Spleen (tissue), 11 donors: ENCODE results near the gene EVL. TPM values are rescaled to one million over a fixed set of nuclear protein-coding genes. Genes with fewer than 3 reads are reported as not detected.

Experiments used
- DNase-seq: peaks from one replicate; pipeline ENCODE4 v3.0.0-alpha.2; 2020
- H3K27ac ChIP-seq, 8 donors: fragments of 200-600 bp; sonication (generic) in 7 of 8; 1 replicate in 4 of 8; 2 replicates in 4 of 8; pipeline versions ENCODE4 v1.5.0 to v1.8.0; 2016 to 2021; ENCODE audit warnings: inconsistent platforms in 4 of 8, mild to moderate bottlenecking in 4 of 8, moderate library complexity in 1 of 8
- H3K27me3 ChIP-seq, 7 donors: fragments of 200-600 bp; sonication (generic) in 6 of 7; replicated peaks in 1 of 7; 1 replicate in 4 of 7; 2 replicates in 3 of 7; pipeline versions ENCODE4 v1.5.0 to v1.8.0; 2016 to 2021; ENCODE audit warnings: inconsistent platforms in 3 of 7, mild to moderate bottlenecking in 1 of 7
- H3K36me3 ChIP-seq, 6 donors: fragments of 200-600 bp; sonication (generic) in 5 of 6; 1 replicate in 4 of 6; 2 replicates in 2 of 6; pipeline versions ENCODE4 v1.5.0 to v1.8.0; 2016 to 2021; ENCODE audit warnings: inconsistent platforms in 2 of 6
- H3K4me1 ChIP-seq, 6 donors: fragments of 200-600 bp; sonication (generic) in 5 of 6; 1 replicate in 3 of 6; 2 replicates in 3 of 6; pipeline versions ENCODE4 v1.5.0 to v1.8.0; 2016 to 2021; ENCODE audit warnings: inconsistent platforms in 3 of 6
- H3K4me3 ChIP-seq, 8 donors: fragments of 200-600 bp; sonication (generic) in 7 of 8; 1 replicate in 4 of 8; 2 replicates in 4 of 8; pipeline versions ENCODE4 v1.5.0 to v1.8.0; 2016 to 2021; ENCODE audit warnings: inconsistent platforms in 4 of 8, mild to moderate bottlenecking in 4 of 8, moderate library complexity in 2 of 8
- H3K9me3 ChIP-seq, 8 donors: fragments of 200-600 bp; sonication (generic) in 7 of 8; 1 replicate in 4 of 8; 2 replicates in 4 of 8; pipeline versions ENCODE4 v1.5.0 to v1.8.0; 2016 to 2021; ENCODE audit warnings: inconsistent platforms in 4 of 8
- POLR2A ChIP-seq, 3 donors: fragments of 450-650 bp; IDR thresholded peaks; one replicate each; pipeline ENCODE4 v1.5.1; 2017; ENCODE audit warnings: antibody characterized with exemption in 3 of 3, mild to moderate bottlenecking in 1 of 3
- POLR2AphosphoS5 ChIP-seq, 3 donors: sonication (generic); formaldehyde crosslinking; IDR thresholded peaks; one replicate each; pipeline ENCODE4 v1.5.1; 2017; ENCODE audit warnings: antibody characterized with exemption in 3 of 3
- WGBS, 5 donors: extraction: QIAGEN DNeasy Blood & Tissue Kit in 3 of 5; methylation state at CpG; one replicate each; pipeline versions ENCODE4 v1.1.5 to v1.1.7; 2013 to 2018; 5-methylcytosine and 5-hydroxymethylcytosine counted together
- intact Hi-C: fragments of 100-400 bp; cut with DNase I; formaldehyde crosslinking; loops from one replicate; pipeline ENCODE4 v1.15.0; 2023; ENCODE audit warnings: low total_unique reads
- polyA plus RNA-seq, 3 donors: library from polyadenylated mRNA; stranded (reverse); fragments of 200-250 nt; gene quantifications; one replicate each; pipeline ENCODE4 v1.2.1, GENCODE V29; 2013
- total RNA-seq, 7 donors: library from RNA; depleted of rRNA in 3 of 7; stranded (reverse); fragments of >200 nt in 3 of 7; fragmentation: NEBNext Ultra II Directional in 4 of 7; extraction: Animal tissue kit (Norgen Biotek cat#: 25700) in 4 of 7; gene quantifications; one replicate each; pipeline versions ENCODE4 v1.1.0 to v1.2.1, GENCODE V29; 2016 to 2021
- TF ChIP-seq, protein P1 (sequence below), 11 experiments: fragments of 200-600 bp in 7 of 11; fragments of 450-650 bp in 4 of 11; sonication (generic) in 4 of 11; IDR thresholded peaks in 8 of 11; conservative IDR thresholded peaks in 3 of 11; 1 replicate in 7 of 11; 2 replicates in 4 of 11; pipeline versions ENCODE4 v1.4.0 to v1.8.0; 2016 to 2021; ENCODE audit warnings: antibody characterized with exemption in 11 of 11, inconsistent platforms in 4 of 11, mild to moderate bottlenecking in 1 of 11
- donor health status: healthy with polysubstance abuse.
- donor health status: DM: no; HTN: no; CAD: no; lungs with moderate emphysema.
- donor health status: DM: no; HTN: no; CAD: no.
- donor health status: Bipolar disorder and iron deficiency.
- donor health status: healthy.
- donor health status: DM: no; HTN: no; CAD: no.
- donor health status: DM: yes; HTN: yes; CAD: no.

EVL gene
- total and polyA plus RNA-seq, 10 donors = 169 to 336 (median 271) TPM

DNA sequence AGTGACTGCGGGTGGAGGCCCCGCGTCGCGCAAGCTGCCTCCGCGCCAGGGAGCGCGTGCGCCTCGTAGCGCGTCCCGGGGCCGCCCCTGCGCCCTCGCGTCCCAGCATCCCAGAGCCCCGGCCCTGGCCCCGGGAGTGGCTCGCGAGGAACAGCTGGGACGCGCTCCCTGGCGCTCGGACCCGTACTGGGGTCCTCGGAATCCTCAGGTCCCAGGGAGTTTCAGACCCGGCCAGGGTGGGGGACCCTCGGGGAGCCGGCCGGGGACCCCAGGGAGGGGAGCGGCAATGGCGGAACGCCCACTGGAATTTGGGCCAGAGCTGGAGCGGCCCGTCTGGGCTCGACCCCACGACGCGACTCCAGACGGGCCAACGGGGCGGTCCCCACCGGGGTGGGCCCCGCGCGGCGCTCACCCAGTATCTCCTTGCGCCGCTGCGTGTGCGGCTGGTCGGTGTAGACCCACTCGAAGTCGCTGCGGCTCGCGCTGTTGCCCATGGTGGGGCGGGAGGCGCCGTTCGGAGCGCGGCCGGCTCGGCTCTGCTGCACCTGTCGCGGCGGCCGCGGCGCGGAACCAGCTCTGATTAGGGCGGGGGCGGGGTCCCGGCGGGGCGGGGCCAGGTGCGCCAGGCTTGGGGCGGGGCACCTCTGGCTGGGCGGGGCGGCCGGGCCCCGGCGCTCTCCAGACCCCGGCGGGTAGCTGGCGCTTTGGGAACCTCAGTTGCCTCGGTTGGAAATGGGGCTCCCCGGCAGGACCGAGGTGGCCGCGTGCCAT is 94.1 kb downstream of the EVL start, which contains the start of gene DEGS2:
Gene DEGS2 (minus strand): TSS at position 552 of the 771 bp plus-strand sequence. CDS start 58 bp downstream, at position 494.
- Histone ChIP-seq H3K36me3 (no peaks in the 10 kb centered on the region), H3K9me3 (peaks cover 0 to 13% (median 12%) of the 10 kb centered on the region in 8 donors), H3K4me1 (peaks cover 8 to 36% (median 21%) of the 10 kb centered on the region in 6 donors), H3K27me3 (peaks cover 0 to 51% (median 34%) of the 10 kb centered on the region in 7 donors), H3K4me3 (peak within 1 kb of the TSS; percentile 3 to 77 (median 50)), H3K27ac (peak within 1 kb of the TSS in 3 of 8 donors; percentile 18 to 58 (median 38))
- TF ChIP-seq POLR2AphosphoS5 (IDR thresholded peaks at IDR 0.05) (peak; percentile 46 to 70 (median 46)), POLR2A (IDR thresholded peaks at IDR 0.05) (no peak)
- TF ChIP-seq, protein P1, sequence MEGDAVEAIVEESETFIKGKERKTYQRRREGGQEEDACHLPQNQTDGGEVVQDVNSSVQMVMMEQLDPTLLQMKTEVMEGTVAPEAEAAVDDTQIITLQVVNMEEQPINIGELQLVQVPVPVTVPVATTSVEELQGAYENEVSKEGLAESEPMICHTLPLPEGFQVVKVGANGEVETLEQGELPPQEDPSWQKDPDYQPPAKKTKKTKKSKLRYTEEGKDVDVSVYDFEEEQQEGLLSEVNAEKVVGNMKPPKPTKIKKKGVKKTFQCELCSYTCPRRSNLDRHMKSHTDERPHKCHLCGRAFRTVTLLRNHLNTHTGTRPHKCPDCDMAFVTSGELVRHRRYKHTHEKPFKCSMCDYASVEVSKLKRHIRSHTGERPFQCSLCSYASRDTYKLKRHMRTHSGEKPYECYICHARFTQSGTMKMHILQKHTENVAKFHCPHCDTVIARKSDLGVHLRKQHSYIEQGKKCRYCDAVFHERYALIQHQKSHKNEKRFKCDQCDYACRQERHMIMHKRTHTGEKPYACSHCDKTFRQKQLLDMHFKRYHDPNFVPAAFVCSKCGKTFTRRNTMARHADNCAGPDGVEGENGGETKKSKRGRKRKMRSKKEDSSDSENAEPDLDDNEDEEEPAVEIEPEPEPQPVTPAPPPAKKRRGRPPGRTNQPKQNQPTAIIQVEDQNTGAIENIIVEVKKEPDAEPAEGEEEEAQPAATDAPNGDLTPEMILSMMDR (IDR thresholded peaks at IDR 0.05 in 8 of 11, conservative IDR thresholded peaks at IDR 0.05 in 3 of 11) = peak in 1 of 11 experiments; percentile 17
- 0 to 1% (median 1%) methylated on average over 5 to 94 of the region's 94 CpGs for WGBS, 5 donors
- peak; percentile 89 for DNase-seq
- intact Hi-C loops = no loop called here

DNA sequence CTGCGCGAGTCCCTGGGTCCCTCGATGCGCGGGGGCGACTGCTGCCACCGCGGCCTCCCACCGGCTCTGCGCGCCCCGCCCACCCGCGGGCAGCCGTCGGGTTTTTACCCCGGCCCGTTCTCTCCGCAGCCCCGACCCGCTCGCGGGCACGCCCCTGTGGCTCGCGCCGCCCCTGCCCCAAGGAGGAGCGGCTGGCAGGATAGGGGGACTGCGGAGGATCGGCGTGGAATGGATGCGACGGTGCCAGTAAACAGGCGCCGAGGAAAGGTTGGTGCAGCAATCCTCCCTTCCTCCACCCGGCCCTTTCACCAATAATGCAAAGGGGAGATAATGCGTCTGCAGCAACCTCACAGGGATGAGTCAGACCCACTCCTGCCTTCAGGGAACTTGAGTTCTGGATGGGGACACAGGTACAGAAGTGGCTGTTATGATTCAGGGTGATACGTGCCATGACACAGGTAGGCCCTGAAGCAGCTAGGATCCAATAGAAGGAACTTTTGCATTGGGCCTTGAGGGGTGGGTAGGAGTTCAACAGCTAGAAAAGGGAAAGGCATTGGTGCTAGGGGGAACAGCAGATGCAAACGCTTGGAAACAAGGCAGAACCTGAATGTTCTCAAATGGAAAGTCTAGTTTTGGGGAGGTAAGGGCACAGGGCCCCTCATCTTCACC is 94.8 kb downstream of the EVL start:
- Histone ChIP-seq H3K4me1 (peaks cover 8 to 36% (median 21%) of the 10 kb centered on the region in 6 donors), H3K36me3 (no peaks in the 10 kb centered on the region), H3K9me3 (peaks cover 0 to 6% (median 4%) of the 10 kb centered on the region in 8 donors), H3K27ac (no peak overlapping the region), H3K4me3 (peak overlapping the region; percentile 3 to 77 (median 50)), H3K27me3 (peaks cover 0 to 51% (median 34%) of the 10 kb centered on the region in 7 donors)
- DNase-seq = no peak
- intact Hi-C loops = no loop called here
- WGBS, 5 donors = 10 to 18% (median 12%) methylated on average over 21 to 39 of the region's 39 CpGs
- TF ChIP-seq POLR2AphosphoS5 (IDR thresholded peaks at IDR 0.05) (no peak), POLR2A (IDR thresholded peaks at IDR 0.05) (no peak)
- TF ChIP-seq, protein P1 (IDR thresholded peaks at IDR 0.05 in 8 of 11, conservative IDR thresholded peaks at IDR 0.05 in 3 of 11) = no peak

DNA sequence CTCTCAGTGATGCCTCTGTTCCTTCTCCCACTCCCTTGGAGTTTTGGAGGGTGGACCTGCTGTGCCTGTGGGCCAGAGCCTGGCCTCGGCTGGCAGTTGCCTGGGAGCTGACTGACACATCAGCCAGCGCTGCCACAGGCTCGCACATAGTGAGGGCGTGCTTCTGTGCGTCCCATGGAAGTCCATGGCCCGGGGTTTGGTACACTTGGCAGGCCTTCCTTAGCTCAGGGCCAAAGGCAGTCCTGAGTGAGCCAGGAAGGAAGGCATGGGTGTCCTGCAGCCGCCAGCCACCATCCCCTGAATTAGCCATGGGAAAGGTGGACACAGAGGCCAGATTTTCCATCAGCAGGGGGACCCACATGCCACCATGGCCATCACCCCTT is 95.3 kb downstream of the EVL start:
- peaks cover 8 to 39% (median 23%) of the 10 kb centered on the region in 6 donors for H3K4me1 ChIP-seq
- no peaks in the 10 kb centered on the region for H3K36me3 ChIP-seq
- 68 to 96% (median 87%) methylated on average over 4 to 7 of the region's 7 CpGs for WGBS, 5 donors
- H3K27ac ChIP-seq = no peak overlapping the region
- no peak for TF ChIP-seq POLR2A (IDR thresholded peaks at IDR 0.05)
- no peak for TF ChIP-seq POLR2AphosphoS5 (IDR thresholded peaks at IDR 0.05)
- TF ChIP-seq, protein P1 (IDR thresholded peaks at IDR 0.05 in 8 of 11, conservative IDR thresholded peaks at IDR 0.05 in 3 of 11) = no peak
- intact Hi-C loops = no loop called here
- no peak for DNase-seq
- no peak overlapping the region for H3K4me3 ChIP-seq
- peaks cover 0 to 51% (median 34%) of the 10 kb centered on the region in 7 donors for H3K27me3 ChIP-seq
- peaks cover 0 to under 1% (median 0%) of the 10 kb centered on the region in 8 donors for H3K9me3 ChIP-seq
